H1 (cell line): ENCODE results near the gene PLEKHB1. TPM values are rescaled to one million over a fixed set of nuclear protein-coding genes. Genes with fewer than 3 reads are reported as not detected.

Experiments
- CTCF ChIA-PET: fragments of 300-600 bp; sonication (Branson Sonifier 250); formaldehyde crosslinking; loops from one replicate; lab custom pipeline; 2021; ENCODE audit not compliant: partially characterized antibody; lab: Charles Lee
- POLR2A ChIA-PET: fragments of 300-600 bp; sonication (Branson Sonifier 250); formaldehyde crosslinking; loops from one replicate; lab custom pipeline; 2021; ENCODE audit warnings: inconsistent platforms; ENCODE audit not compliant: partially characterized antibody; lab: Charles Lee
- DNase-seq, 2 experiments: peaks; one replicate each; pipeline versions ENCODE4 v3.0.0 to v3.0.0-alpha.2; 2010 to 2022; ENCODE audit warnings: low spot score in 2 of 2, low read depth in 1 of 2, mixed read lengths in 1 of 2
- FAIRE-seq: peaks from 2 replicates; lab custom pipeline; 2011; peaks lifted over from hg19 to GRCh38; lab: Jason Lieb, UNC
- H2AFZ ChIP-seq: 2 replicates; pipeline ENCODE4 v1.8.1; 2012; ENCODE audit warnings: low read length, inconsistent platforms
- H2AK5ac ChIP-seq: 2 replicates; pipeline ENCODE4 v1.6.1; 2013; ENCODE audit warnings: low read depth, low read length
- H2BK120ac ChIP-seq: replicated peaks from 2 replicates; pipeline ENCODE3; 2013; ENCODE audit warnings: low read depth, low read length, inconsistent platforms
- H2BK12ac ChIP-seq: 2 replicates; pipeline ENCODE4 v1.6.1; 2013; ENCODE audit warnings: low read depth, low read length
- H2BK15ac ChIP-seq: 2 replicates; pipeline ENCODE4 v1.6.1; 2013; ENCODE audit warnings: low read length
- H2BK20ac ChIP-seq: 2 replicates; pipeline ENCODE4 v1.6.1; 2013; ENCODE audit warnings: low read length
- H2BK5ac ChIP-seq: 2 replicates; pipeline ENCODE4 v1.6.1; 2013; ENCODE audit warnings: low read depth, low read length
- H3K14ac ChIP-seq: 2 replicates; pipeline ENCODE4 v1.6.1; 2013; ENCODE audit warnings: inconsistent platforms; ENCODE audit not compliant: insufficient read length
- H3K18ac ChIP-seq: 2 replicates; pipeline ENCODE4 v1.6.1; 2013; ENCODE audit warnings: low read length; ENCODE audit errors: extremely low read depth
- H3K23ac ChIP-seq: 2 replicates; pipeline ENCODE4 v1.6.1; 2013; ENCODE audit warnings: inconsistent platforms; ENCODE audit not compliant: insufficient read length
- H3K23me2 ChIP-seq: 2 replicates; pipeline ENCODE4 v1.6.1; 2013; ENCODE audit warnings: low read depth, low read length
- H3K27ac ChIP-seq: 2 replicates; pipeline ENCODE4 v1.6.1; 2011; ENCODE audit warnings: low read depth, low read length, inconsistent platforms
- H3K27me3 ChIP-seq, 4 experiments: replicated peaks in 1 of 4; 1 replicate in 1 of 4; 2 replicates in 3 of 4; pipeline versions ENCODE4 v1.6.1 to v1.8.1; 2011 to 2013; ENCODE audit warnings: low read length in 3 of 4, mild to moderate bottlenecking in 3 of 4, inconsistent platforms in 2 of 4, mixed read lengths in 2 of 4, moderate library complexity in 1 of 4; ENCODE audit not compliant: control insufficient read depth in 3 of 4, insufficient read depth in 3 of 4; ENCODE audit errors: extremely low read depth in 1 of 4
- H3K36me3 ChIP-seq, 4 experiments: 2 replicates each; pipeline versions ENCODE4 v1.6.1 to v1.8.1; 2011 to 2013; ENCODE audit warnings: mild to moderate bottlenecking in 4 of 4, low read length in 3 of 4, moderate library complexity in 2 of 4, control low read depth in 1 of 4, inconsistent platforms in 1 of 4; ENCODE audit not compliant: insufficient read depth in 4 of 4, control insufficient read depth in 2 of 4
- H3K4ac ChIP-seq: replicated peaks from 2 replicates; pipeline ENCODE3; 2013; ENCODE audit warnings: low read length, low read depth, mixed read lengths, inconsistent platforms; ENCODE audit not compliant: insufficient read length
- H3K4me1 ChIP-seq, 4 experiments: replicated peaks in 1 of 4; 1 replicate in 1 of 4; 2 replicates in 3 of 4; pipeline versions ENCODE4 v1.6.1 to v1.8.1; 2011 to 2013; ENCODE audit warnings: low read length in 3 of 4, inconsistent platforms in 2 of 4, mixed read lengths in 1 of 4; ENCODE audit not compliant: insufficient read depth in 4 of 4, control insufficient read depth in 3 of 4
- H3K4me2 ChIP-seq, 2 experiments: 2 replicates each; pipeline versions ENCODE4 v1.6.1 to v1.8.1; 2011 to 2013; ENCODE audit warnings: low read depth in 2 of 2, low read length in 2 of 2, control low read depth in 1 of 2, inconsistent platforms in 1 of 2, mild to moderate bottlenecking in 1 of 2; ENCODE audit not compliant: insufficient read depth in 1 of 2
- H3K4me3 ChIP-seq, 4 experiments: fragments of 200-600, 300-600 bp in 1 of 4; sonication (generic), shearing (Covaris generic), sonication (Bioruptor Twin) in 1 of 4; 2 replicates each; pipeline versions ENCODE4 v1.5.1 to v1.8.1; 2011 to 2016; ENCODE audit warnings: low read length in 4 of 4, low read depth in 3 of 4, control low read depth in 2 of 4, inconsistent platforms in 2 of 4, mild to moderate bottlenecking in 2 of 4, mixed read lengths in 1 of 4, moderate library complexity in 1 of 4; ENCODE audit not compliant: insufficient read depth in 2 of 4; ENCODE audit errors: extremely low read depth in 1 of 4
- H3K56ac ChIP-seq: replicated peaks from 2 replicates; pipeline ENCODE3; 2013; ENCODE audit warnings: low read depth, mild to moderate bottlenecking, mixed read lengths, low read length, inconsistent platforms; ENCODE audit not compliant: insufficient read length
- H3K79me1 ChIP-seq: 2 replicates; pipeline ENCODE4 v1.6.1; 2013; ENCODE audit warnings: low read depth, low read length, control low read depth
- H3K79me2 ChIP-seq, 2 experiments: 2 replicates each; pipeline versions ENCODE4 v1.6.1 to v1.8.1; 2012 to 2013; ENCODE audit warnings: low read length in 2 of 2, mild to moderate bottlenecking in 2 of 2, inconsistent platforms in 1 of 2; ENCODE audit not compliant: insufficient read depth in 2 of 2, control insufficient read depth in 1 of 2
- H3K9ac ChIP-seq, 4 experiments: replicated peaks in 1 of 4; 1 replicate in 1 of 4; 2 replicates in 3 of 4; pipeline versions ENCODE4 v1.6.1 to v1.8.1; 2011 to 2013; ENCODE audit warnings: low read depth in 3 of 4, low read length in 3 of 4, control low read depth in 2 of 4, mild to moderate bottlenecking in 2 of 4, moderate library complexity in 2 of 4, inconsistent platforms in 1 of 4; ENCODE audit errors: extremely low read depth in 1 of 4
- H3K9me3 ChIP-seq, 2 experiments: 2 replicates each; pipeline versions ENCODE4 v1.6.1 to v1.8.1; 2012 to 2013; ENCODE audit warnings: mild to moderate bottlenecking in 2 of 2, moderate library complexity in 2 of 2, control low read depth in 1 of 2, inconsistent platforms in 1 of 2, low read depth in 1 of 2, low read length in 1 of 2, mixed read lengths in 1 of 2; ENCODE audit not compliant: insufficient read depth in 2 of 2
- H4K20me1 ChIP-seq, 2 experiments: replicated peaks in 1 of 2; 2 replicates each; pipeline versions ENCODE3 to v1.8.1; 2011 to 2013; ENCODE audit warnings: inconsistent platforms in 2 of 2, low read length in 2 of 2, mild to moderate bottlenecking in 1 of 2; ENCODE audit not compliant: insufficient read depth in 2 of 2, control insufficient read depth in 1 of 2
- H4K5ac ChIP-seq: 2 replicates; pipeline ENCODE4 v1.6.1; 2013; ENCODE audit warnings: low read length, low read depth, mixed read lengths, inconsistent platforms; ENCODE audit not compliant: insufficient read length
- H4K8ac ChIP-seq: 2 replicates; pipeline ENCODE4 v1.8.0; 2013; ENCODE audit warnings: mild to moderate bottlenecking, moderate library complexity, low read length, inconsistent platforms; ENCODE audit not compliant: insufficient read depth; ENCODE audit errors: extremely low read depth
- H4K91ac ChIP-seq: replicated peaks from 2 replicates; pipeline ENCODE3; 2013; ENCODE audit warnings: low read length, mixed read lengths, inconsistent platforms; ENCODE audit not compliant: insufficient read length
- BRCA1 ChIP-seq: IDR thresholded peaks from 2 replicates; pipeline ENCODE4 v1.6.1; 2012; ENCODE audit warnings: low read depth, low read length, improper control_type of control experiment
- POLR2AphosphoS5 ChIP-seq: IDR thresholded peaks from 2 replicates; pipeline ENCODE4 v1.6.1; 2011; ENCODE audit warnings: low read depth, low read length
- RXRA ChIP-seq: IDR thresholded peaks from 2 replicates; pipeline ENCODE4 v1.6.1; 2011; ENCODE audit warnings: low read depth, mild to moderate bottlenecking, low read length, moderate library complexity; ENCODE audit not compliant: insufficient read depth
- SIX5 ChIP-seq: IDR thresholded peaks from 2 replicates; pipeline ENCODE4 v1.6.1; 2011; ENCODE audit warnings: mild to moderate bottlenecking, low read depth, low read length
- polyA plus RNA-seq, 7 experiments: library from polyadenylated mRNA; depleted of rRNA in 3 of 7; stranded (reverse) in 5 of 7; unstranded in 2 of 7; fragments of >200 nt in 5 of 7; fragments of 200-250 nt in 2 of 7; gene quantifications; 1 replicate in 5 of 7; 2 replicates in 1 of 7; 4 replicates in 1 of 7; pipeline versions ENCODE4 v1.2.1 to v1.2.3, GENCODE V29; 2011 to 2013; ENCODE audit warnings: missing spikeins in 2 of 7, mixed read lengths in 2 of 7
- total RNA-seq: library from RNA; stranded (reverse); fragmentation: NEBNext Ultra II Directional; extraction: Animal tissue kit (Norgen Biotek cat#: 25700); gene quantifications from 2 replicates; pipeline ENCODE4 v1.2.1, GENCODE V29; 2021

PLEKHB1 gene
- total and polyA plus RNA-seq, 2 of the 8 experiments (the other 6 are each of a cell fraction or from before 2014, with no cell fraction given) = 14.8 to 24.5 TPM

DNA sequence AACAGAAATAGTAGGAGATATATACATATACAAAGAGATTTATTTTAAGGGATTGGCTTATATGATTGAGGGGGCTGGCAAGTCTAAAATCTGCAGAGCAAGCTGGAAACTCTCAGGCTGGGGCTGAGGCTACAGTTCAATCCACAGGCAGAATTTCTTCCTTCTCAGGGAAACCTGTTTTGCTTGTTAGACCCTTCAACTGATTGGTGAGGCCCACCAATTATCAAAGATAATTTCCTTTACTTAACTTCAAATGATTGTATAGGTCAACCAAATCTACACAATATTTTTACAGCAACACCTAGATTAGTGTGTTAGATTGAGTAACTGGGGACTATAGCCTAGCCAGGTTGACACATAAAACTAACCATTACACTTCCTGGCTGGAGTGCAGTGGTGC is 4.7 kb upstream of the PLEKHB1 start:
- peaks cover 0 to 5% (median 3%) of the 10 kb centered on the region in 4 experiments; a peak in 6 of 7 replicates for H3K4me1 ChIP-seq
- H3K56ac ChIP-seq = no peak overlapping the region
- H4K5ac ChIP-seq = no peak overlapping the region
- TF ChIP-seq BRCA1 = no peak
- TF ChIP-seq POLR2AphosphoS5 = no peak
- TF ChIP-seq SIX5 = no peak
- no peak for TF ChIP-seq RXRA
- H3K79me2 ChIP-seq = no peaks in the 10 kb centered on the region
- POLR2A ChIA-PET = interaction anchor here (1.0 kb wide), 1 partner anchor 215 kb away, joined by 3 read pairs; no protein-coding TSS in a partner anchor
- no peak overlapping the region for H2BK5ac ChIP-seq
- no peak overlapping the region for H3K27ac ChIP-seq
- CTCF ChIA-PET = interaction anchor here (26.0 to 30.1 kb wide), 2 partner anchors 6 to 7 kb away, joined by 653 read pairs; partner anchors contain the start of gene PLEKHB1
- H2BK15ac ChIP-seq = no peak overlapping the region
- no peak overlapping the region for H4K8ac ChIP-seq
- no peak overlapping the region for H3K9ac ChIP-seq
- H3K79me1 ChIP-seq = no peaks in the 10 kb centered on the region
- peaks cover 0 to 4% (median 0%) of the 10 kb centered on the region in 4 experiments; a peak in 3 of 7 replicates for H3K27me3 ChIP-seq
- H4K20me1 ChIP-seq = no peaks in the 10 kb centered on the region
- H3K14ac ChIP-seq = no peak overlapping the region
- DNase-seq (no peak), FAIRE-seq (no peak)
- H3K23ac ChIP-seq = no peak overlapping the region
- H2AK5ac ChIP-seq = no peak overlapping the region
- no peak overlapping the region for H3K4me3 ChIP-seq
- no peak overlapping the region for H3K4me2 ChIP-seq
- no peaks in the 10 kb centered on the region for H3K36me3 ChIP-seq
- H3K23me2 ChIP-seq = peaks cover 12% of the 10 kb centered on the region
- no peak overlapping the region for H3K4ac ChIP-seq
- no peak overlapping the region for H2BK20ac ChIP-seq
- H2BK120ac ChIP-seq = no peak overlapping the region
- no peak overlapping the region for H4K91ac ChIP-seq
- H3K18ac ChIP-seq = no peak overlapping the region
- H2BK12ac ChIP-seq = no peak overlapping the region
- no peak overlapping the region for H2AFZ ChIP-seq
- no peaks in the 10 kb centered on the region for H3K9me3 ChIP-seq
